Measurements from ENCODE around the gene YJEFN3. TPM values are rescaled to one million over a fixed set of nuclear protein-coding genes. Genes with fewer than 3 reads are reported as not detected.

YJEFN3 gene
- polyA plus RNA-seq, 1 donor, result 7.3 TPM

DNA sequence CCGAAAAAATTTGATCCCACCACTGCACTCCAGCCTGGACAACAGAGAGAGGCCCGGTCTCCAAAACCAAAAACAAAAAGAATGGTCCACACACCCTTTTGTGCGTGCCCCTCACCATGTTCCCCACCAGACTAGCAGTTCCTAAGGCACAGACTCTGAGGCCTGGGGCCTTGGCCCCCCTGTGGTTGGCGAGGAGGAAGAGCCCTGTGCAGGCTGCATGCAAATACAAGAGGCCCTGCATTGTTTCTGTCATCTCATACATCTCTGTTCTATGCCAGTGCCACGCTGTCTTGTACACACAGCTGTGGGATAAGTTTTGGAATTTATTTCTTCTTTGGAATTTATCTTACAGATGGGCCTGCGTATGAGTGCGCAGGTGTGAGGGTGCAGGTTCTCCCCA, 4.7 kb upstream of the YJEFN3 start:
- DNase-seq, result no peak

DNA sequence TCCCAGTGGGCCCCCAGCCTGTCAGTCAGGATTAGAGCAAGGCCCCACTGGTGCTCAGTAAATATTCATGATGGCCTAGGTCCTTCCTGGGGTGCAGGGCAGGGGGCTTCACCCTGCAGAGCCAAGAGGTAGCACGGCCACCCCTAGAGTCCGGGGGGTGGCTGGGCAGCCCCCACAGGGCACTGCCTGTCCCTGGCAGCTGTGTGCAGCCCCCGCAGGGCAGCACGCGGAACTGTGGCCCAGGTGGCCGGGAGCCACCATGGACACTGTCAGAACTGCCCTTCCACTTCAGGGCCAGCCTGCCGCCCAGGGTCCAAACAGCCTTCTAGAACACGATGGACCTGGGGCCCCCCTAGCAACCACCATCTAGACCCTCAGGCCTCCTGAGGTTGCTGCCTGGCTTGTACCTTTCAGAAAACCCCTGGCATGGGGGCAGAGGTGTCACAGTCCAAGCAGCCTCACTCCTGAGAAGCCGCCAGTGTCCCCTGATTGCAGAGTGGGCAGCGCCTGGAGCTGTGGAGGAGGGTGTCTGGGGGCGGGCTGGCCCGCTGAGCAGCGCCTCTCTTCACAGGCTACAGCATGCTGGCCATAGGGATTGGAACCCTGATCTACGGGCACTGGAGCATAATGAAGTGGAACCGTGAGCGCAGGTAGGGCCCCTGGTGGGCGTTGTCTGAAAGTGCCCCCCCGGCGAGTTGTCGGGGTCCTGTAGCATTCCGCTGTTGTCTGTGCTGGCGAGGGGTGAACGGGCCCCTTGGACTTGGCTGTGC, 2.9 kb upstream of the YJEFN3 start:
- no peak for DNase-seq

DNA sequence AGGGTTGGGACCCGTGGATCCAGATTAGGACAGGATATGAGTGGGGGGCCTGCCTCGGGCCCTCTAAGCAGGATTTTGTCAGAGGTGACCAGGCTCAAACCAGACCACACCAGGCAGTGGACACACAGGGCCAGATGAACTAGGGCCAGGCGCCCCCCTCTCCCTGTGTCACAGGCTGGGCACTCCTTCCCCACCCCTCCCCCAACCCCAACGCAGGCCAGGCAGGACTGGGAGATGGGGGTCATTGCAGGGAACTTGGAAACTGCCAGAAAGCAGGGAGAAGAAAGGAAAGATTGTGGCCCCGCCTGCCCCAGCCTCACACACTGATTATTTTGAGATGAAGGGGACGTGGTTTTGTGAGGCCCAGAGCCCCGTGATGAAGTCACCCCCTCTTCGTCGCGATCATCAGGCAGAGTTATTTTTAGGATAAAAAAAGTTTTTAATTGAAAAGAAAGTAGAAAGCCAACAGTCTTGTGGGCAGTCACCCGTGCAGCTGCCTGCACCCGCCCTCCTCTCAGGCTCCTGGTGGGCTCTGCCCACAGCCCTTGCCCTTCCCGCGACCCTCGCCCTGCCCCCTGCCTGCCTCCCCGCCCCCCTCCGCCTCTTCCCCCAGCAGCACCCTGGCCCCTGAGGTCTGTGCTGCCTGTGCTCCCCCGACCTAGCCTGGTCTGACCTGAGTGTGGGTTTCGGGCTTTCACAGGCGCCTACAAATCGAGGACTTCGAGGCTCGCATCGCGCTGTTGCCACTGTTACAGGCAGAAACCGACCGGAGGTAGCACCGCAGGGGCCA, 1.9 kb upstream of the YJEFN3 start:
- no peak for DNase-seq

DNA sequence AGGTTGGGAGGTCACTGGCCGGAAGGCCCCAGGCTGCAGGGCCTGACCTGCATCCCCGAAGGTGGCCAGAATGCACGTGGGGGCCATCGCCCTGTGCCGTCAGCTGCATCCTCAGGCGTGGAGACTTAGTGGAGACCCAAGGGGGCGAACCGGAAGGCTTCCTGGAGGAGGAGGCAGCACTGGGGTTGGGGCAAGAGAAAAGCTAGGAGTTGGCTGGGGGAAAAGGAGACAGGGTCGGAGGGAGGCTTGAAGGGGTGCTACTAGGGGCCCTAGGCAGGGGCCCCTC, 1.4 kb upstream of the YJEFN3 start:
- DNase-seq, result no peak

GRCh38 chr19:19527674-19528625, 761 bp upstream of the YJEFN3 start:
- no peak for DNase-seq

DNA sequence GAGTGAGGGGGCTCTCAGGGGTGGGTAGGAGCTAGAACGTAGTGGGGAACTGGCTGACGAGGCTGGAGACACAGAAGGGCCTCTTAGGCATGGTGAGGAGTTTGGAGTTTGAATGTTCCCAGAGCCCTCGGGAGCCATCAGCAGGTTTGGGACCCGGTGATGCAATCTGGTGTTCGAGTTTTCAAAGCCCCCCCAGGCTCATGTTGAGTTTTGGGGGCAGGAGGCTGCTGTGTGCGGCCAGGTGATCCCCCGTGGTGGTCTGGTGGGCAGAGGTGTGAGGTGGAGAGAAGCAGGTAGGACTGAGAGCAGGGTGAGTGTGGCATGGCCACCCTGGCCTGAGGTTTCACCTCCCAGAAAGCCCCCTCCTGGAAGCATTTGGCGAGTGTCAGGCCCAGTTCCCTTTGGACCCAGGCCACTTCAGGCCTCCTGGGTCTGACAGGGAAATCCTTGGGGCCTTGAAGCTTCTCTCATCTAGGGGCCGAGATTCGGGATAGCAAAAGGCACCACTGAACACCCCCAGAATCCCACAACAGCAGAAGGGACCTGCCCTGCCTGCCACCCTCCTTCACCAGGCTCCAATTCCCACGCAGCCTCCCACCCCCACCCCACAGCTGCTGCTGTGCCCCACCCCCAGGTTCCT, 1.2 kb downstream of the YJEFN3 start:
- no peak for DNase-seq

- DNase-seq, result no peak
Measured at GRCh38 chr19:19530423-19530804, 1.7 kb downstream of the YJEFN3 start.

GRCh38 chr19:19530889-19531288, 2.2 kb downstream of the YJEFN3 start:
- no peak for DNase-seq

GRCh38 chr19:19531951-19532805, 3.5 kb downstream of the YJEFN3 start:
- peak; percentile 81 for DNase-seq

- DNase-seq, result no peak
Measured at GRCh38 chr19:19532806-19533701, 4.3 kb downstream of the YJEFN3 start.

DNA sequence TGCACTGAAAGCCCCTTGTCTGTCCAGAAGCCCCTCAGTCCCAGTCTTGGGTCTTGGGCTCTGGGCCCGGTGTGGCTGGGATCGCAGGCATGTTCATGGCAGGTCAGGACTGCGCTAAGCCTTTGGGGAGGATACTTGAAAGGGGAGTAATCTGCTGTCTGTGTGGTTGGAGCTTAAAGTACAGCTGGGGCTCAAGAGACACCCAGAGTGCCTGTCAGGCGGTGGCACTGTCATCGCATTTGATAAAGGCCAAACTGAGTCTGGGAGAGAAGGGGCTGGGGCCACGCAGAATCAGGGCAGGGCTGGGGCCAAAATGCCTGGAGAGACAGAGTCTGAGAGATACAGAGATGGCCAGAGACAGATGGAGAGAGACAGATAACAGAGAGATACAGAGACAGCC, 5.1 kb downstream of the YJEFN3 start:
- DNase-seq, result no peak

GRCh38 chr19:19534556-19535265, 6.0 kb downstream of the YJEFN3 start:
- no peak for DNase-seq

DNA sequence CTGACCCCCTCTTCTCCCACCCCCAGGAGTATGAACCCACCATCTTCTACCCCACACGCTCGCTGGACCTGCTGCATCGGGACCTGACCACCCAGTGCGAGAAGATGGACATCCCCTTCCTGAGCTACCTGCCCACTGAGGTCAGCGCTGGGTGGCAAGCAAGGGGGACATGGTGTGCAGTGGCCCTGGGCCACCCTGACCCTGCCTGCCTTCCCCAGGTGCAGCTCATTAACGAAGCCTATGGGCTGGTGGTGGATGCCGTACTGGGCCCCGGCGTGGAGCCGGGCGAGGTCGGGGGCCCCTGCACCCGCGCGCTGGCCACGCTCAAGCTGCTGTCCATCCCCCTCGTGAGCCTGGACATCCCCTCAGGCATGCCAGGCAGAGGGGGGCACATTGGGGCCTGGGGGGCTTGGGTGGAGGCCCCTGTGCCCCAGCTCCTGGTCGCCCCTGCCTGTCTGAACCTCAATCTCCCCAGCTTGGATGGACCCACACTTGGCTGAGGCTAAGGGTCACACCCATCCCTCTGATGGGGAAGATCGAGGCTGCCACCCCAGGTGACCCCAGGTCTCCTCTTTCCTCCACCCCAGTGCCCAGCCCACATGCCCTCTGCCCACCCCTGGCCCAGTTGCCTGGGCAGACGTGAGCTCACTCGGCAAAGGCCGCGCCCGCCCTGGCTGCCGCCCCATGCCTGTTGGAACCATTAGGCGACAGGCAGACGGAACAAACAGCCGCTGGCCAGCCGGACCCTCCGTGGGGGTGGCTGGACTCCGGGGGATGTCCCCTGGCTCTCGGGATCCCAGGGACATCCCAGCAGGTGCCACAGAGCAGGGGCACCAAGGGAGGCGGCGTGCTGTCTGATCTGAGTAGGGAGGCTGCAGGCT, 6.8 kb downstream of the YJEFN3 start:
- DNase-seq, result no peak

DNA sequence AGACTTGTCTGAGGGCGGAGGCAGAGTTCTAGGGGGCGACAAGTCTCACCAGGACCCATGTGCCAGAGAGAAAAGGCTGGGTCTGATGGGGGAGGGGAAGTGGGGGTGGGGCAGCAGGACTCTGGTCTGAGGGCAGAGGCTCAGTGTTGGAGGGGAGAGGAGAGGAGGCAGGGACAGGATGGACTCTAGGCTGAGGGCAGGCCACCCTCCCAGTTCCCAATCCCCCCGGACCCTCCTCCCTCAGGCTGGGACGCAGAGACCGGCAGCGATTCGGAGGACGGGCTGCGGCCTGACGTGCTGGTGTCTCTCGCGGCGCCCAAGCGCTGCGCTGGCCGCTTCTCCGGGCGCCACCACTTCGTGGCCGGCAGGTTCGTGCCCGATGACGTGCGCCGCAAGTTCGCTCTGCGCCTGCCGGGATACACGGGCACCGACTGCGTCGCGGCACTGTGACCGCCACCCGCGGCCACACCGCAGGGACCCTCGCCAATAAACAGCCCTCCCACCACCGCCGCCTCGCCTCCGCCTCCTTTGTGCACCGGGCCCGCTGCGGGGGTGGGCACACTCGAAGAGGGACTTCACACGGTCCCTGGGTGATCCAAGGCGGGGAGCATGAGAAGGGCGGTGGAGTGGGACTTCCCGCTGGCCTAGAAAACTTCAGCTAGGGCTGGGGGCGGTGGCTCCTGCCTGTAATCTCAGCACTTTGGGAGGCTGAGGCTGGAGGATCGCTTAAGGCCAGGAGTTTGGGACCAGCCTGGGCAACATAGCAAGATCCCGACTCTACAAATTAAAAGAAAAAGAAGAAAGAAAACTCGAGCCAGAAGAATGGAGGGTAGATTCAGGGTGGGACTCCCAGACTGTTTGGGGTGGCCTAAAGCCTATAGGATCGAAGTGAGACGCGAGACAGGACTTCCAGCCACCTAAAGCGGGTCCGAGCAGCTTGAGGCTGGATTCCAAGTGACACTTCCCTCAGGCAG, 8.7 kb downstream of the YJEFN3 start:
- DNase-seq, result no peak

DNA sequence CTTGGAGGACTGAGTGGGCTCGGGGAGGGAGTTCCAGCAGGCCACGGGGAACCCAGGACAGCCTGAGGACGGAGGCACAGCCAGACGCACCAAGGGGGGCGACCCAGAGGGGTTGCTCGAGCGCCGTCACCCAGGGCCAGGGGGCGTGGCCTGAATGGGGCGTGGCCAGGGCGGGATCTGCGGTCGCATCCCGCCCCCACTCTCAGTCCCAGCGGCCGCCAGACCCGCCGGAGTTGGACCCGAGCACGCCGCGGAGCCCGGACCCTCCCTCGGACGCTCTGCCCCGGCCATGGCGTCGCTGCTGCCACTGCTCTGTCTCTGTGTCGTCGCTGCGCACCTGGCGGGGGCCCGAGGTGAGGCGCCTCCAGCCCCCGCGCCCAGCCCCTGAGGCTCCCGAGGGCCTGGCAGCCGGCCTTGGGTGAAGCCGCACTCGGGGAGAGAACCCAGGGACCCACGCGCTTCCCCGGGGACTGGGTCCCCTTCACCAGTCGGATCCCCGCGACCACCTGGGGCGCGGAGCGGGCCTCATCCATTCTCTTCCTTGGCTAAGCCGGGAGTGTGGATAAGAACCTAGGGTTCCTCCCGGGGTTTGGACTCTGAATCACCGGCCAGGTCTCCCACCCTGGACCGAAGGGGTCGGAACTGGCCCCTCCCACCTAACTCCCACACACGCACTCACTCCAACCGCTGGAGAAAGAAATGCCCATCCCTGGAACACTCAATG, 9.5 kb downstream of the YJEFN3 start, which contains the start of gene CILP2:
CILP2 (plus strand) TSS at position 205 of the 724 bp plus-strand sequence; CDS start at position 290, 85 bp downstream.
- DNase-seq, result no peak

- DNase-seq, result no peak
Measured at GRCh38 chr19:19538785-19539166, 10.1 kb downstream of the YJEFN3 start.

- DNase-seq, result no peak
Measured at GRCh38 chr19:19539698-19540063, 11.0 kb downstream of the YJEFN3 start.
